Endothelial cell (in vitro differentiated cells): ENCODE measurements around the gene ZNF575. TPM values are rescaled to one million over a fixed set of nuclear protein-coding genes. Genes with fewer than 3 reads are reported as not detected.

Source experiments
- DNase-seq: peaks from one replicate; pipeline ENCODE4 v3.0.0; 2021; ENCODE audit warnings: low spot score
- H3K27ac Mint-ChIP-seq: one replicate; pipeline ENCODE4 v1.8.0; 2021; ENCODE audit warnings: mixed read lengths, inconsistent platforms; ENCODE audit not compliant: unreplicated experiment
- H3K27me3 Mint-ChIP-seq: one replicate; pipeline ENCODE4 v1.8.0; 2021; ENCODE audit warnings: mild to moderate bottlenecking, moderate library complexity, mixed read lengths, inconsistent platforms; ENCODE audit not compliant: unreplicated experiment
- H3K36me3 Mint-ChIP-seq: one replicate; pipeline ENCODE4 v1.8.0; 2021; ENCODE audit warnings: mild to moderate bottlenecking, low read depth, mixed read lengths, inconsistent platforms; ENCODE audit not compliant: unreplicated experiment
- H3K4me1 Mint-ChIP-seq: one replicate; pipeline ENCODE4 v1.8.0; 2021; ENCODE audit warnings: mild to moderate bottlenecking, mixed read lengths, inconsistent platforms; ENCODE audit not compliant: unreplicated experiment
- H3K4me3 Mint-ChIP-seq: one replicate; pipeline ENCODE4 v1.8.0; 2021; ENCODE audit warnings: mild to moderate bottlenecking, mixed read lengths, inconsistent platforms; ENCODE audit not compliant: unreplicated experiment
- H3K9me3 Mint-ChIP-seq: one replicate; pipeline ENCODE4 v1.8.0; 2021; ENCODE audit warnings: mixed read lengths, inconsistent platforms; ENCODE audit not compliant: unreplicated experiment
- total RNA-seq: library from RNA; stranded (reverse); fragmentation: NEBNext Ultra II Directional; extraction: Animal tissue kit (Norgen Biotek cat#: 25700); gene quantifications from one replicate; pipeline ENCODE4 v1.2.1, GENCODE V29; 2021; ENCODE audit not compliant: unreplicated experiment
- TF ChIP-seq, protein P1 (sequence below): fragments of 200-600 bp; sonication (generic); IDR thresholded peaks from one replicate; pipeline ENCODE4 v1.5.0; 2021; ENCODE audit warnings: antibody characterized with exemption; ENCODE audit not compliant: unreplicated experiment

Gene ZNF575
- total RNA-seq, 1 donor from 2014 or later, result 2.3 TPM

DNA sequence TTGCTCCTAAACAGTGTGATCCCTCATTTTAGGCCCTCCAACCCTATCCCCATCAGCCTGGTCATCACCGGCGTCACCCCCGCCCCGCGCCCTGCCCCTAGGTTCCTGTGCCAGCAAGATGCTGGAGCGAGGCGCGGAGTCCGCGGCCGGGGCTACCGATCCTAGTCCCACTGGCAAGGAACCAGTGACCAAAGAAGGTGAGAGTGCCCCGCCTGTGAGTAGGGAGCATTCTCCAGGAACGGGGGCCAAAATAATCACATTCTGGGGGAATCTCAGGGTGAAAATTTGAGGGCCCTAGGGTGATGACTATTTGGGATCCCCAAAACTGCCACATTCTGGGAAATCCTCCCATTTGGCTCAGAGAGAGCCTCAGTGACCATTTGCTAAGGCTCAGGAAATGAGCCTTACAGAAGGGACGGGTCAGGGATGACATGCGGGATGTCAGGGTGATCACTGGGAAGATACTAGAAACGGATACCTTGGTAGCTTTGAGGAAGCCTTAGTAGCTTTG lies 1.4 kb downstream of the ZNF575 start:
- TF ChIP-seq, protein P1, sequence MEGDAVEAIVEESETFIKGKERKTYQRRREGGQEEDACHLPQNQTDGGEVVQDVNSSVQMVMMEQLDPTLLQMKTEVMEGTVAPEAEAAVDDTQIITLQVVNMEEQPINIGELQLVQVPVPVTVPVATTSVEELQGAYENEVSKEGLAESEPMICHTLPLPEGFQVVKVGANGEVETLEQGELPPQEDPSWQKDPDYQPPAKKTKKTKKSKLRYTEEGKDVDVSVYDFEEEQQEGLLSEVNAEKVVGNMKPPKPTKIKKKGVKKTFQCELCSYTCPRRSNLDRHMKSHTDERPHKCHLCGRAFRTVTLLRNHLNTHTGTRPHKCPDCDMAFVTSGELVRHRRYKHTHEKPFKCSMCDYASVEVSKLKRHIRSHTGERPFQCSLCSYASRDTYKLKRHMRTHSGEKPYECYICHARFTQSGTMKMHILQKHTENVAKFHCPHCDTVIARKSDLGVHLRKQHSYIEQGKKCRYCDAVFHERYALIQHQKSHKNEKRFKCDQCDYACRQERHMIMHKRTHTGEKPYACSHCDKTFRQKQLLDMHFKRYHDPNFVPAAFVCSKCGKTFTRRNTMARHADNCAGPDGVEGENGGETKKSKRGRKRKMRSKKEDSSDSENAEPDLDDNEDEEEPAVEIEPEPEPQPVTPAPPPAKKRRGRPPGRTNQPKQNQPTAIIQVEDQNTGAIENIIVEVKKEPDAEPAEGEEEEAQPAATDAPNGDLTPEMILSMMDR, result no peak
- no peak overlapping the region for H3K27ac Mint-ChIP-seq
- H3K4me3 Mint-ChIP-seq, result peak overlapping the region; percentile 15
- peaks cover 17% of the 10 kb centered on the region for H3K27me3 Mint-ChIP-seq
- peaks cover 2% of the 10 kb centered on the region for H3K4me1 Mint-ChIP-seq
- H3K9me3 Mint-ChIP-seq, result peaks cover 5% of the 10 kb centered on the region
- peaks cover 22% of the 10 kb centered on the region for H3K36me3 Mint-ChIP-seq
- no peak for DNase-seq

DNA sequence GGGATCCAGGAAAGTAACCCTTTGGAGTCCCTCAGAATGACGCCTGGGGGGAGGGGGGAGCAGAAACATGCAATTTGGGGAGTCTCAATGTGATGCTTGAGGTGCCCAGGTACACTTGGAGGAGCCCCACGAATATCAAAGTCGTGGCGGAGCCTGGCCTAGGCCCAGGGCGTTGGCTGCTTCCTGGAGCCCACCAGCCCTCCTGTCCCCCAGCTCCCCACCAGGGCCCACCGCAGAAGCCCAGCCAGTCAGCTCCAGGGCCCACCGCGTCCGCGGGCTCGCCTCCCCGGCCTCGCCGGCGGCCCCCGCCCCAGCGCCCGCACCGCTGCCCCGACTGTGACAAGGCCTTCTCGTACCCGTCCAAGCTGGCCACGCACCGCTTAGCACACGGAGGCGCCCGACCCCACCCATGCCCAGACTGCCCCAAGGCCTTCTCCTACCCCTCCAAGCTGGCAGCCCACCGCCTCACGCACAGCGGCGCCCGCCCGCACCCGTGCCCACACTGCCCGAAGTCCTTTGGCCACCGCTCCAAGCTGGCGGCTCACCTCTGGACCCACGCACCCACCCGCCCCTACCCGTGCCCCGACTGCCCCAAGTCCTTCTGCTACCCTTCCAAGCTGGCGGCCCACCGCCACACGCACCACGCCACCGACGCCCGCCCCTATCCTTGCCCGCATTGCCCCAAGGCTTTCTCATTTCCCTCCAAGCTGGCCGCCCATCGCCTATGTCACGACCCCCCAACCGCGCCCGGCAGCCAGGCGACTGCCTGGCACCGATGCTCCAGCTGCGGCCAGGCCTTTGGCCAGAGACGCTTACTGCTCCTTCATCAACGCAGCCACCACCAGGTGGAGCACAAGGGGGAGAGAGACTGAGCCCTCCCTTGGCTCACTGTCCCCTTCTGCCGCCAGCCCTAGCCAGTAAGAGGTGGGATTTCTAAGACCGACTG lies 2.1 kb downstream of the ZNF575 start:
- Mint-ChIP-seq H3K4me1 (peaks cover 2% of the 10 kb centered on the region), H3K27ac (no peak overlapping the region), H3K9me3 (peaks cover 6% of the 10 kb centered on the region), H3K27me3 (peaks cover 16% of the 10 kb centered on the region), H3K36me3 (peaks cover 29% of the 10 kb centered on the region), H3K4me3 (no peak overlapping the region)
- TF ChIP-seq, protein P1, result peak; percentile 40
- DNase-seq, result peak; percentile 79

DNA sequence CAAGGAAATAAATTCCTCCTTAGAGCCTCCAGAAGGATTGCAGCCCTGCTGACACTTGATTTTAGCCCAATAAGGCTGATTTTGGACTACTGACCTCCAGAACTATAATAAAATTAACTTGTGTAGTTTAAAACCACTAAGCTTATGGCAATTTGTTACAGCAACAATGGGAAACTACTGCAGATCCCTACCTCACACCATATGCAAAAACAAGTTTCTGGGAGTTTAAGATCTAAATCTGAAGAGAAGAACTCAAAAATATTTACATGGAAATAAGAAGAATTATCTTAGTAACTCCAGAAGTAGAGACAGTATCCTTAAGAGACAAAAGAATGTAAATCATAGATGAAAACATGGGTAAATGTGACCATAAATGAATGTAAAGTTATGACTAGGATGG lies 5.9 kb downstream of the ZNF575 start:
- Mint-ChIP-seq H3K27me3 (peaks cover 12% of the 10 kb centered on the region), H3K4me3 (peak overlapping the region; percentile 88), H3K27ac (no peak overlapping the region), H3K4me1 (peaks cover 2% of the 10 kb centered on the region), H3K36me3 (peaks cover 55% of the 10 kb centered on the region), H3K9me3 (peaks cover 6% of the 10 kb centered on the region)
- TF ChIP-seq, protein P1, result no peak
- DNase-seq, result no peak

DNA sequence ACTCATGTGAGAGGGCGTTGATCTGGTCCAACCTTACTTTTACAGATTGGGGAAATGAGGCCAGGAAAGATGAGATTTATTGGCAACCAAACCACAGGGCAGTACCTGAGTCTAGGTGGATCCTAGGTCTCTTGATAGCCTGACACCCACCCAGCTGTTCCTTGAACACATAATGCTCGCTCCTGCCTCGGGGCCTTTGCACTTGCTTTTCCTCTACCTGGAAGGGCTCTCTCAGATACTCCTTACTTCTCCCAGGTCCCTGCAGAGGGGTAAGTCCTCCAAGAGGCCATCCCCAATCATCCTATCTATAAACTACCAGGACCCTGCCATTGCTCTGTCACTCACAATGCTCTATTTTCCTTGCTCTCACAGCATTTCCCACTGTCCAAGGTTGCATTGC lies 7.4 kb downstream of the ZNF575 start:
- H3K4me3 Mint-ChIP-seq, result peak overlapping the region; percentile 26
- DNase-seq, result no peak
- peaks cover 2% of the 10 kb centered on the region for H3K4me1 Mint-ChIP-seq
- H3K27ac Mint-ChIP-seq, result no peak overlapping the region
- TF ChIP-seq, protein P1, result no peak
- peaks cover 6% of the 10 kb centered on the region for H3K9me3 Mint-ChIP-seq
- H3K36me3 Mint-ChIP-seq, result peaks cover 68% of the 10 kb centered on the region
- peaks cover 6% of the 10 kb centered on the region for H3K27me3 Mint-ChIP-seq
